ENCODE measurements around the gene MYADM. TPM values are rescaled to one million over a fixed set of nuclear protein-coding genes. Genes with fewer than 3 reads are reported as not detected.

MYADM gene
- total RNA-seq, 1 experiment from 2014 or later, result 78.6 TPM

GRCh38 chr19:53885036-53885435, 17.4 kb downstream of the MYADM start (continued):
- TF ChIP-seq USF2 (CRISPR knock-in tag; IDR thresholded peaks at IDR 0.05) (no peak), ATF6 (CRISPR knock-in tag; IDR thresholded peaks at IDR 0.05) (no peak), AR (CRISPR knock-in tag; IDR thresholded peaks at IDR 0.05) (no peak), ZNF396 (CRISPR knock-in tag; IDR thresholded peaks at IDR 0.05; ENCODE audit: borderline replicate concordance) (no peak), FOXP4 (CRISPR knock-in tag; IDR thresholded peaks at IDR 0.05) (no peak), NFE2L1 (CRISPR knock-in tag; IDR thresholded peaks at IDR 0.05) (no peak)

- ChIA-PET CTCF (interaction anchor here (0.9 to 2.1 kb wide), 6 partner anchors 9 to 55 kb away, joined by 3 to 7 read pairs (median 4); partner anchors contain the start of gene PRKCG), POLR2A (interaction anchor here (0.9 to 2.2 kb wide), 4 partner anchors 11 to 138 kb away, joined by 3 to 11 read pairs (median 5); partner anchors contain the start of genes MYADM and PRKCG)
- Mint-ChIP-seq H3K36me3 (peaks cover 8% of the 10 kb centered on the region), H3K27me3 (ENCODE audit: low read depth) (no peaks in the 10 kb centered on the region; the same call in 1 of the 2 replicates), H3K27ac (no peak overlapping the region; the same call in 1 of the 2 replicates), H3K9me3 (no peaks in the 10 kb centered on the region), H3K4me3 (no peak overlapping the region), H3K4me1 (peaks cover 30% of the 10 kb centered on the region)
- no peak for ATAC-seq
- no peak for DNase-seq (ENCODE audit: low spot score)
- TF ChIP-seq PREB (CRISPR knock-in tag; IDR thresholded peaks at IDR 0.05; ENCODE audit: borderline replicate concordance) (no peak), ZNF423 (CRISPR knock-in tag; IDR thresholded peaks at IDR 0.05) (no peak), SP1 (CRISPR knock-in tag; conservative IDR thresholded peaks at IDR 0.05) (no peak), E2F1 (CRISPR knock-in tag; IDR thresholded peaks at IDR 0.05) (no peak), ELF4 (CRISPR knock-in tag; IDR thresholded peaks at IDR 0.05; ENCODE audit: low read depth) (no peak), CDX4 (CRISPR knock-in tag; IDR thresholded peaks at IDR 0.05; ENCODE audit: borderline replicate concordance) (no peak), ZNF425 (CRISPR knock-in tag; conservative IDR thresholded peaks at IDR 0.05) (no peak), CREB1 (CRISPR knock-in tag; IDR thresholded peaks at IDR 0.05) (no peak), USF2 (CRISPR knock-in tag; IDR thresholded peaks at IDR 0.05) (no peak), JAZF1 (CRISPR knock-in tag; IDR thresholded peaks at IDR 0.05) (no peak), ESRRA (CRISPR knock-in tag; IDR thresholded peaks at IDR 0.05; ENCODE audit: borderline replicate concordance) (no peak), ZBTB21 (CRISPR knock-in tag; IDR thresholded peaks at IDR 0.05; ENCODE audit: borderline replicate concordance) (no peak), GABPB1 (CRISPR knock-in tag; IDR thresholded peaks at IDR 0.05) (no peak), SOX15 (CRISPR knock-in tag; IDR thresholded peaks at IDR 0.05) (no peak)
Measured at GRCh38 chr19:53892301-53892980, 24.8 kb downstream of the MYADM start.

Measured in WTC11 (cell line).